Measurements from ENCODE around the gene AEN.

DNA sequence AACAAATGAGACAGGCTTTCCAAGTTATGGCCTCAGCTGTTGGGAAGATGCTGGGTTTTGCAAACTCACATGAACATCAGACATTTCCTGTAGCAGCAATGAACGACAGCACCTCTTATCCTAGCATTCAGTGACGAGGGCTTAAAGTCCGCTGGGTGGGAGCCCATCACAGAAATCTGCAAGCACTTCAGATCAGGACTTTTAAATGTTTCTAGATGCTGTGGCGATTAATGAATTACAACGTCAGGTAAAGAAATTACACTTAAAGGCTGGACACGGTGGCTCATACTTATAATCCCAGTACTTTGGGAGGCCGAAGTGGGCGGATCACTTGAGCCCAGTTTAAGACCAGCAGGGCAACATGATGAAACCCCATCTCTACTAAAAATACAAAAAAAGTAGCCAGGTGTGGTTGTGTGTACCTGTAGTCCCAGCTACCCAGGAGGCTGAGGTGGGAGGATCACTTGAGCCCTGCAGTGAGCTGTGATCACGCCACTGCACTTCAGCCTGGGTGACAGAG lies 3.9 kb downstream of the AEN start:
- TF ChIP-seq, protein P1, sequence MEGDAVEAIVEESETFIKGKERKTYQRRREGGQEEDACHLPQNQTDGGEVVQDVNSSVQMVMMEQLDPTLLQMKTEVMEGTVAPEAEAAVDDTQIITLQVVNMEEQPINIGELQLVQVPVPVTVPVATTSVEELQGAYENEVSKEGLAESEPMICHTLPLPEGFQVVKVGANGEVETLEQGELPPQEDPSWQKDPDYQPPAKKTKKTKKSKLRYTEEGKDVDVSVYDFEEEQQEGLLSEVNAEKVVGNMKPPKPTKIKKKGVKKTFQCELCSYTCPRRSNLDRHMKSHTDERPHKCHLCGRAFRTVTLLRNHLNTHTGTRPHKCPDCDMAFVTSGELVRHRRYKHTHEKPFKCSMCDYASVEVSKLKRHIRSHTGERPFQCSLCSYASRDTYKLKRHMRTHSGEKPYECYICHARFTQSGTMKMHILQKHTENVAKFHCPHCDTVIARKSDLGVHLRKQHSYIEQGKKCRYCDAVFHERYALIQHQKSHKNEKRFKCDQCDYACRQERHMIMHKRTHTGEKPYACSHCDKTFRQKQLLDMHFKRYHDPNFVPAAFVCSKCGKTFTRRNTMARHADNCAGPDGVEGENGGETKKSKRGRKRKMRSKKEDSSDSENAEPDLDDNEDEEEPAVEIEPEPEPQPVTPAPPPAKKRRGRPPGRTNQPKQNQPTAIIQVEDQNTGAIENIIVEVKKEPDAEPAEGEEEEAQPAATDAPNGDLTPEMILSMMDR (conservative IDR thresholded peaks at IDR 0.05; ENCODE audit: low read length) = no peak
- TF ChIP-seq EZH2phosphoT487 (IDR thresholded peaks at IDR 0.05; ENCODE audit: borderline replicate concordance) = no peak
